GM18517 (cell line): ENCODE data around the gene NHLRC4.

Experiments
- ATAC-seq: cut with Tn5 transposase; IDR thresholded peaks from one replicate; pipeline ENCODE4 v1.9.1; 2021; ENCODE audit warnings: mild to moderate bottlenecking, moderate library complexity; ENCODE audit not compliant: unreplicated experiment

NHLRC4 gene

DNA sequence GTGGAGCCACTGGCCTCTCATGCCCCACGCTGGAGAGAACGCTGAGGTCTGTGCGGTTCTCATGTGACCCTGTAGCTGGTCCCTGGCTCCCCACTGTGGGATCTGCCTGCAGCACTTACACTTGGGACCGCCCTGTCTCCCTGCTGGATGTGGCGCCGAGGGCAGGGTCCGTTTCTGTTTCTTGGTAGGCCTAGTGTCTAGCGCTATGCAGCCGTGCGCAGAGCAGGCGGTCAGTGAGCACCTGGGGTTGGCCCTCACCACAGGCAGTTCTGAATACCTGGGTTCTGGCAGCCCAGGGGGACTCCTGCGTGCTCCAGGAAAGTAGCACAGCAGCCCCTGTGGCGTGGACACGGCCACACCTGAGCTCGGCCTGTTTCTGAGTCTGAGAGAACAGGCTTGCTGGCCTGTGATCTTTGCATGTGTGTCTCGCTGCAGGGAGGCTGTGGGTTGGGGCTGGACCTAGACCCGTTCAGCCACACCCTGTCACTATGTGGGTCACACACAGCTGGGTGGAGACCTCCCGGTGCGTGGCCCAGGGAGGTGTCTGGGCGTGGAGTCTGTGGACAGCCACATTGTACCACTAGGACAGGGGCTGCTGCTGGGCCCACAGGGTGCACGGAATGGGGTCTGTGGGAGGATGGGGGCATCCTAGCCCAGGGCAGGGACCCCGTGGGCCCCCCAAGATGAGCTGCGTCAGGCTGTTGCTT is 36.5 kb upstream of the NHLRC4 start:
- ATAC-seq: no peak

DNA sequence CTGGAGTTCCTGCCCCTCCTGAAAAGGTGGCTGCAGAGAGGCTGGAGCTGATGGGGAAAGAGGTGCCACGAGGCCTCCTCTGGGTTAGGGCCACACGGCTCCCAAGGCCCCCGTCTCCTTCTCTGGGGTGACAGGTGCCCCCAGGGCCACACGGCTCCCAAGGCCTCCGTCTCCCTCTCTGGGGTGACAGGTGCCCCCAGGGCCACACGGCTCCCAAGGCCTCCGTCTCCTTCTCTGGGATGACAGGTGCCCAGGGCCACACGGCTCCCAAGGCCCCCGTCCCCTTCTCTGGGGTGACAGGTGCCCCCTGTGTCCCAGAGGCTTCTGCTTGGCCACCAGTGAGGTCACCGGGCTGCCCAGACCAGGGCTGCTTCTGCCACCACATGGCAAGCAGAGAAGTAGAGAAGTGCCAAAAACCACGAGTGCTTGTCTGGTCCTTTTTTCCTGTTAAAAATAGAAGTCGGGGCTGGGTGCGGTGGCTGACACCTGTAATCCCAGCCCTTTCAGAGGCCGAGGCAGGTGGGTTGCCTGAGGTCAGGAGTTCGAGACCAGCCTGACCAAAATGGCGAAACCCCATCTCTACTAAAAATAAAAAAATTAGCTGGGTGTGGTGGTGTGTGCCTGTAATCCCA is 35.2 kb upstream of the NHLRC4 start:
- ATAC-seq: no peak

DNA sequence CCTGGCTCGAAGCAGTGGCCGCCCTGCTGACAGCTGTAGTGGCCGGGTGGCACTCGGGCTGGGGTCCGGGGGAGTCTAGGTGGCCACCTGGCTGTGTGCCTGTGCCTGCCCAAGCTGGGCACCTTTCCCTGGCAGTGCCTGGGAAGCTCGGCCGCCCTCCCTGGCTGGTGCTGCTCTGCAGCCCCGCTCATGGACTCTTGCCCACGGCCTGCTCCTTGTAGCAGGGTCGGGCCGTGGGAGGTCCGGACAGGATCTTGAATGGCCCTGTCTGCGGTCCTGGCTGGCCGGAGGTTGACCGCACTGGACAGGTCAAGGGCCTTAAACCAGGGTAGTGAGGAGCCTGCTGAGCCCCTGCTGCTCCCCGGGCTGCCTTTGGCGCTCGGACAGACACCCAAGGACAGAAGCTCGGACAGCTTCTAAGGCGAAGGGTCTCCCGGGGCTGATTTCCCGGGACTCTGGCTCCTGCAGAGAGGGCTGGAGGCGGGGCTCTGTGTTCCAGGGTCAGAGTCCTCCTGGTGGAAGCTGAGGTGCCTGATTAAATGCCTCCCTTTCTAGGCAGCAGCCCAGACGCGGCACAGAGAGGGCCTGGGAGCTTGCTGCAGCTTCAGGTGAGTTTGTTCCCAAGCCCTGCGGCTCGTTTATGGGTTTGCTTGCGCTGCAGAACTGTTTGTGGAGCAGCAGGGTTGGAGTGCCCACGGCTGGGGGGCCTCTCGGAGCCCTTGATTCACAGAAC is 33.2 kb upstream of the NHLRC4 start:
- ATAC-seq: no peak

DNA sequence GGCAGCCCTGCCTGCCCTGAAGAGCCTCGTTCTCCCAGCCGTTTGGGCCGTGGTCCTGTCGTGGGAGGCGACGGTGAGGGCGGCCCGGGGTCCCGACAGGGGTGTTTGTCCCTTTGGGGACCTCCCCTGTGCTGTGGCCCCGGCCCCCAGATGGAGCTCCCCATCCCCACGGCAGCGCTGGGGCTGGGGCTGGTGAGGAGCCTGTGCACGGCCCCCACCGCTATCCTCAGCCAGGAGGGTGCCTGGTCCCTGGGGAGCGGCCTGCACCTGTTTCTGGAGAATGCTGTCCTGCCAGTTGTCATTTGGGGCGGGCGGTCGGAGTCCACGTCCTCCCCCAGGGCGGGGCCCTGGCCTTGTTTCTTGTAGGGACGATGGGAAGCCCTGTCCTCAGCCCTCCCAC is 32.7 kb upstream of the NHLRC4 start:
- no peak for ATAC-seq

DNA sequence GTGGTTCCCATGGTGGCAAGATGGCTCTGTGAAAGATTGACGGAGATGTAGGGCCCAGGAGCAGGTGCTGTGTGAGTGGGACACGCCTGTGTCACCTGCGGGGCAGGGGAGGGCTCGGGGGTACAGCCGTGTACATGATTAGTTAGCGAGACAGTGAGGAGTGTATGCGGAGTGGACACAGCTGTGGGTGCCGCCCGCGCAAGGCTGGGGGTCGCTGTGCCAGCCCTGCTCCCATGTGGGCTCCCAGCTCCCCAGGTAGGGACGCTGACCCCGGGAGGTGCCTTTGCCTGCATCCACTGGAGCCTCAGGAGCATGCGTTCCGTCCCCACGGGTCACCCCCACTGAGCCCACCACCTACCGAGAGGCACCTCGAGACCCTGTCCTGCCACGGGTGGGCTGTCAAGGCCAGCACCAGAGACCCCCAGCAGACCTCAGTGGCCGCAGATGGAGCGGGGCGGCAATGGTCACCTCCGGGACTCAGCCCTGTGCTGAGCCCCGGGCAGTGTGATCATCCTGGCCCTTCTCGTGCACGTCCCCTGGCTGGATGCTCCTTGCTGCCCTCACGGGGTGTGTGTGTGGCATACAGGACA is 31.9 kb upstream of the NHLRC4 start:
- no peak for ATAC-seq

DNA sequence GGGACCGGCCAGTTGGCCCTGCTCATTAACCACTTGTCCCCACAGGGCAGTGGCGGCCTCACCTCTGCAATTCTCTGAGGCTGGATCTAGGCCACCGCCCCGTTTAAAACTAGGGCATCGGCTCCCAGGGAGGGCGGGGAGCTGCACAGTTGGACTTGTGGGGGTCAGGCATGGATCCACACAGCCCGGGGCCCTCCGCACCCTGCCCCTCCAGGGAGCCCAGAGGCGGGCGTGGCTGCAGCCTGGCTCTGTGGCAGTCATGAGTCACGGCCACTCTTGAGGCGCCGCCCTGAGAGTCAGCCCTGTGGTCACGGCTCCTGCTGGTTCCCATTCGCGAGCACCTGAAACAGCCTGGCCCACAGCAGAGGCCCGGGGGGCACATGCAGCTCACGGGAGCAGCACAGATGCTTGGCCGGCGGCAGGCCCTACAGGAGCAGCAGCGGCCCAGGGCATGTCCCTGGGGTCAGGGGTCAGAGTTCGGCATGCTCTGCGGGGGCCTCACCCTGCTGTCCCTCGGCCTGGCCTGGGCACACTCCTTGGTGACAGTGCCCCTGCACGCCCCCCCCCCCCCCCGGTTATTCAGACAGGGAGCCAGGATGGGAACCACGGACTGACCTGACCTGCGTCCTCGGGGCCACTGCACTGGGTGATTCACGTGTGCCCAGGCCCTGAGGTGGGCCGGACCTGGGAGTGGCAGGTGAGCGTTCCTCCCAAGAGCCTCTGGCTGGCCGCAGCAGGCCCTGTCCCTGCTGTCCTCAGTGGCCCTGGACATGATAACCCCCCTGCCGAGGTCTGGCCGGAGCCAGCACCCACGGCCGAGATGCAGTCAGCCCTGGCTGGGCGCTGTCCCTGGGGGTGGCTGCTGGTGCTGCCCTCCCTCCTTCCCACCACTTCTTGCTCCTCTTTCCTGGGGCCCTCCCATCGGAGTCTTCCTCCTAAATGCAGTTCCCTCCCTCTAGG is 31.1 kb upstream of the NHLRC4 start:
- no peak for ATAC-seq

DNA sequence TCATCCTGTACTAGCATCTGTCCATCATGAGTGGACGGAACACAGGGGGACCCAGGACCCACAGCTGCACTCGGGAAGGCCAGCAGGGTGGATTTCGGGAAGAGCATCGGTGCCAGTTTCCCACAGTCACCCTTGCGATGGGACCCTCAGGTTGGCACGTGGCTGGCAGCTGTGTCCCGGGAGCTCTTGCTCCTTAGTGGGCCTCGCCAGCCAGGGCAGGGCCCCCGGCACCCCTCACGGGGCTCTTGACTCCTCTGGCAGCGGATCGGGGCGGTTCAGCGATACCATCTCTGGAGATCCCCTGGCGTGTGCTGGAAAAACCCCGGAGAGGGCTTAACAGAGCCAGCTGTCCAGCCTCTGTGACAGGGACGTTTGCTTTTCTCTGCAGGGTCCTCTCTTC is 30.1 kb upstream of the NHLRC4 start:
- ATAC-seq: no peak

DNA sequence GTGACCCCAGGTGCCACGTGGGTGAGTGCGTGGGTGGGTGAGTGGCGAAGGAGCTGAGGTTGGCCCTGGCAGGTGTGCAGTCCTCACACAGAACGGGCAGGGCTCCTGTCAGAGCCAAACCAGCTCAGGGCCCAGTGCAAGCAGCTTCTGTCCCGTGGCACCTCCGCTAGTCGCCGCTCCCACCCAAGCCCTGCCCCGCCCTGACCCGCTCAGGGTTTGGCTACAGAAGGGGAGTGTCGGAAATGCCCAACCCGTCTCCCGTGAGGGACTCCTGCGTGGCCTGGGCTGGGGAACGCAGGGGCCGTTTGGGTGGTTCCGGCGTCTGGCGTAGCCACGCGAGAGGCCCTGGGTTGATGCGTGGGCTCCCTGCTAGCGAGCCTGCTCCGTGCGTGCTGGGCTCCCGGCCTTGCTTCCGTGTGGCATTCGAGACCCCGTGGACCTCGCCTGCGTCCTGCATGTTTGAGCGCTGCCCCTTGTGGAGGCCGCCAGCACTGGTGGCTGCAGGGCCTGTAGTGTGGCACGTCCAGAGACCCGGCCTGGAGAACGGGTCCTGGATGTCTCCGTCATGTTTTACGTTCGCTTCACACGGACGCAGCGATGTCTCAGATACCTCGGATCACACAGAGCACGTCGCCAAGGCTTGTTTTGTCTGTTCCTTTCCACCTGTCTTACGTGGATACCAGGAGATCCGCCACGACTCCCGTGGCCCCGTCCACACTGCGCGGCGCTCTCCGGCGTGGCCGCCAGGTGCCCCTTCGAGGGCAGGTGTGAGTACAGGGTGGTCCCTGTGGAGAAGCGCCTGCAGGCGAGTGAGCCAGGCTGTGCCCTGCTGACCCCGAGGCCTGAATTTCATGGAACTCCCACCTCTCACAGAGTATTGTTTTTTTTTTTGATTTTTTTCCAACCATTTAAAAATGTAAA is 29.1 kb upstream of the NHLRC4 start:
- no peak for ATAC-seq

DNA sequence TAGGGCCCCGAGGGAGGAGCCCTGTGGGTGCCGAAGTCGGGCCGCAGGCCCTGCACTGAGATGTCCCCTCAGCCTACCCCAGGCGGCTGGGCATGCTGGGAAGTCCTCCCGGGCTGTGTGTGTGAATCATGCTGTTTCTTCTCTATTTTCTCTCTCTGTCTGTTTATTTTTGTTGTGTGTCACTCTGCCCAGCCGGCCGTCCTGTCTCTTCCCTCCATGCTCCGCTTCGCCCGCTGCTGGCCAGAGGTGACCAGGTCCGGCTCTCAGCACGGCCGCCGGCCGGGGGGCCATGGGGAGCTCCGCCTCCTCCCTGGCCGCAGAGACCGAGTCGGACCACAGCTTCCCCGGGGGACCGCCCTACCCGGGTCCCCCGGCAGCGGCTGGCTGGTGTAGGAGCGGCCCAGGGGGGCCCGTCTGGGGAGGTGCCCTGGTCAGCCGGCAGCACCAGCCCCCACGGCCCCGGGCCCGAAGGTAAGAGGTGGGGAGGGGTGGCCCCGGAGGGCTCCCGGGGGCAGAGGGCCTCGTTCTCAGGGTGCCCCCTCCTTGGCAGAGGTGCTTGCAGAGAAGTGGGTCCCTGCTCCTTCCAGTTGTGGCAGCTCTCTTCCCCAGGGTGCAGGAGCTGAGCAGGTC is 26.8 kb upstream of the NHLRC4 start:
- ATAC-seq: no peak

DNA sequence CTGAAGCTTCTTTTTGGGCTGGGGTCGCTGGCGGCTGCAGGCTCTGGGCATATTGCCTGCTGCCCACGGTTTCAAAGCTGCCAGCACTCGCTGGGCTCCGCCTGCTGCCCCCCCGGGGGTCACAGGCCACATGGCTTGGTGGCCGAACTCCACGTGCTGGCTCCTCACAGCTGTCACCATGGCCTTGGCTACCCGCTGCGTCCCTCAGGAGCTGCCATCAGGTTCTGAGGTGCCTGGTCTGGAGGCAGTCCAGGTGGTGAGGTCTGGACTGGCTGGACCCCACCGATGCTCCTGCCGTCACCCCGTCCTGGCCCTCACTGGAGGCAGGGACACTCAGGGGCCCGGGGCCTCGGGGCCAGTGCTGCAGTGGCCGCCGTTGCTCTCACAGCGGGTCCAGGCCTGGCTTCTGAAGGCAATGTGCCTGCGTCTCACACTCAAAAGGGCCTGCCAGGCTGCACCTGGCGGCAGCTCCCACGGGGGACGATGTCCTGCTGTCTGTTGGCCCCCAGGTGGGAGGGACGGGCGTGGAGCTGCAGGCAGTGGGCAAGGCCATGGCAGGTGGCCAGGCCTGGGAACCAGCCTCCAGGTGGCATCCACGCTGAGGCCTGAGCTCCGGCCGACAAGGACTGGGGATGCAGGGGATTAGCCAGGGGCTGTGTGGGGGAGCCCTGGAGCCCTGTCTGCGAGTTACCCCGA is 26.0 kb upstream of the NHLRC4 start:
- ATAC-seq: no peak

DNA sequence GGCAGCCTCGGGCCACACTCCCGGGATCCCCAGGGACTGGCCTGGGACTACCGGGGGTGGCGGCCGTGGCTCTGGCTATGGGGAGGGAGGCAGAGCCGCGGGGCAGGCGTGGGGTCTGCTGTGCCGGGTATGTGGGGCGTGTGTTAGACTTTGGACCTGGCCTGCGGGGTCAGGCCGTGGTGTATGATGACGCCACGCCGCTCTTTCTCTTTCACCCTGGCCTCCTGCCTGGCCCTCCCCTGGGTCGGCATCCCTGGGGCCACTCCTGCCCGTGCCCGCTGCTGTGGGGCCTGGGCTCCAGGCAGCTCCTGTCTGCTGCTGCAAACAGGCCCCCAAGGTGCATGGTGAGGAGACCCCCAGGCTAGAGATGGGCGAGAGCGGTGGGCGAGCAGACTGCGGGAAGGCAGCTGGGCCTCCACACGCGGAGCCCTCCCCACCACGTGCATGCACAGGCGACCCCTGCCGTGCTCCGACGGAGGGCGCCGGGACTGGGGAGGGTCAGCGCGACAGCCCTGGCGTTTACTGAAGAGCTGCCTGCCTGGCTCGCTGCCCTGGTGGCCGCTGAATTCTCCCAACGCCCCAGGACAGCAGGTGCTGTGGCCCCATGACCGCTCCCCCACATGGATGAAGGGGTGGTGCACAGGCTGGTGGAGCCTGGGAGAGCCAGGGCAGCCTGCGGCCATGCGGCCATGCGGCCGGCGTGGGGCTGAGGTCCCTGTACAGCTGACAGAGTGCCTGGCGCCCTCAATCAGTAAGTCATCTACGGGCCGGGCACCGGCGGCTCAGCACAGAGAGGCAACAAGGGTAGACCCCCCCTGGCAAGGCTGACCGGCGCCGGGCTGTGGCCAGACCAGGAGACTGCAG is 23.3 kb upstream of the NHLRC4 start:
- ATAC-seq: no peak

DNA sequence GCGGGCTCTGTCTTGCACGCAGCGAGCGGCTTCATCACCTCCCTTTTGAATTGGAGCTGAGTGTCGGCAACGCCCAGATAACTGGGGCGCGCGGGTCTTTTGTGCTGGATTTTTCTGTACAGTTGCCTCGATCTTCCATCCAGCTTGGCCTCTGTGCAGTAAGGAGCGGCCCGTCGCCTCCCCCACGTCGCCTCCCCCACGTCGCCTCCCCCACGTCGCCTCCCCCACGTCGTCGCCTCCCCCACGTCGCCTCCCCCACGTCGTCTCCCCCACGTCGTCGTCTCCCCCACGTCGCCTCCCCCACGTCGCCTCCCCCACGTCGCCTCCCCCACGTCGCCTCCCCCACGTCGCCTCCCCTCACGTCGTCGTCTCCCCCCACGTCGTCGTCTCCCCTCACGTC is 22.3 kb upstream of the NHLRC4 start:
- no peak for ATAC-seq

DNA sequence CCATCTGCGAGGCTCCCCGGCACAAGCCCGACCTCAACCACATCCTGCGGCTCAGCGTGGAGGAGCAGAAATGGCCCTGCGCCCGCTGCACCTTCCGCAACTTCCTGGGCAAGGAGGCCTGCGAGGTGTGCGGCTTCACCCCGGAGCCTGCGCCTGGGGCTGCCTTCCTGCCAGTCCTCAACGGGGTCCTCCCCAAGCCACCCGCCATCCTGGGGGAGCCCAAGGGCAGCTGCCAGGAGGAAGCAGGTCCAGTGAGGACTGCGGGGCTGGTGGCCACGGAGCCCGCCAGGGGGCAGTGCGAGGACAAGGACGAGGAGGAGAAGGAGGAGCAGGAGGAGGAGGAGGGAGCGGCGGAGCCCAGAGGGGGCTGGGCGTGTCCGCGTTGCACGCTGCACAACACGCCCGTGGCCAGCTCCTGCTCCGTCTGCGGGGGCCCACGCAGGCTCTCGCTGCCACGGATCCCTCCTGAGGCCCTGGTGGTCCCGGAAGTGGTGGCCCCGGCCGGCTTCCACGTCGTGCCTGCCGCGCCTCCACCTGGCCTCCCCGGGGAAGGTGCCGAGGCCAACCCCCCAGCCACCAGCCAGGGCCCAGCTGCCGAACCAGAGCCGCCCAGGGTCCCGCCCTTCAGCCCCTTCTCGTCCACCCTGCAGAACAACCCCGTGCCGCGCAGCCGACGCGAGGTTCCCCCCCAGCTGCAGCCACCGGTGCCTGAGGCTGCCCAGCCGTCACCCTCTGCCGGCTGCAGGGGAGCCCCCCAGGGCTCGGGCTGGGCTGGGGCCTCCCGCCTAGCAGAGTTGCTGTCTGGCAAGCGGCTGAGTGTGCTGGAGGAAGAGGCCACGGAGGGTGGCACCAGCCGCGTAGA is 19.7 kb upstream of the NHLRC4 start:
- no peak for ATAC-seq

DNA sequence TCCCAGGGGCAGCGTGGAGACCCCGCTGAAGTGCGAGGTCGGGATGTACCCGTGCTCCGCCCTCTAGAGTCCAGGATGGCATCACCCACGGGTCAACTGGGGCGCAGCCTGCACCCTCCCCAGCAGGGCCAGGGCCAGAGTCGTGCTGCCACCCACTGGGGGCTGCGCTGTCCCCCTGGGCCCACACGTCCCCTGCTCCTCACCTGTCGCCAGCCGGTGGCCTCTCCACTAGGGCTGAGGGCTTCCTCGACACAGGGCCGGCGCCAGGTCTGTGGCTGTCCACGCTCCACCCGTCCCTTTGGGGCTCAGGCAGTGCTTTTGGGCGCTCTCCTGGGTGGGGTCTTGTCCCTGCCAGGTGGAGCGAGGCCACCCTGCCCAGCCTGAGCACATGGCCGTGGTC is 18.2 kb upstream of the NHLRC4 start:
- no peak for ATAC-seq

DNA sequence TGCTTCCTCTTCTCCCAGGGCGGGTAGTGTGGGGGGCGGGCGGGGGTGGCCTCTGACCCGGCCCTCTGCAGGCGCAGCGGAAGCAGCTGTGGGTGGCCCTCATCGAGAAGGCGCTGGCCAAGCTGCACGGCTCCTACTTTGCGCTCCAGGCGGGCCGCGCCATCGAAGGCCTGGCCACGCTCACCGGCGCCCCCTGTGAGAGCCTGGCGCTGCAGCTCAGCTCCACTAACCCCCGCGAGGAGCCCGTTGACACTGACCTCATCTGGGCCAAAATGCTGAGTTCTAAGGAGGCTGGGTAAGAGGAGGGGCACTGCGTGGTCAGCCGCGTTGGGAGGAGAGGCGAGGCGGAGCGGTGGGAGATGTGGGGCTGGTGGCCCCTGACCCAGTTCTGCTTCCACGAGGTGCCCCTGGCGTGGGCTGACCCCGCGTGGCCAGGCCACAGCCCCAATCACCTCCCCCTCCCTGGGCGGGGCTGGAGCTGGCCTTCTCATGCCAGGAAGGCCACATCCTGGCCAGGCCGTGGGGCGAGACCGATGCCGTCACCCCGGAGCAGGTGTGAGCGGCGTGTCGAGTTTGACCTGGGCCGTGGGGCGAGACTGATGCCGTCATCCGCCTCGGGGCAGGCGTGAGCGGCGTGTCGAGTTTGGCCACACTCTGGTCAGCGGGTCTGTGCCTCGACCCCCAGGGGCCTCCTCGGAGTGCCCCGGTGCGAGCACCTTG is 17.1 kb upstream of the NHLRC4 start:
- ATAC-seq: no peak

DNA sequence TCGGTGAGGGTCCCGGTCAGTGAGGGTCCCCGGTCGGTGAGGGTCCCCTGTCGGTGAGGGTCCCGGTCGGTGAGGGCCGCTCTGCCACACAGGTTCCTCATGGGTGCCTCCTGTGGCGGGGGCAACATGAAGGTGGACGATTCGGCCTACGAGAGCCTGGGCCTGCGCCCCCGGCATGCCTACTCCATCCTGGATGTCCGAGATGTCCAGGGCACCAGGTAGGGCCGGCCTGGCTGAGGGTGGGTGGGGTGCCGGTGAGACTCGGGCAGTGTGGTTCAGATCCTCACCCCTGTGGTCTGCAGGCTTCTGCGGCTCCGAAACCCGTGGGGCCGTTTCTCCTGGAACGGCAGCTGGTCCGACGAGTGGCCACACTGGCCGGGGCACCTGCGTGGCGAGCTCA is 15.6 kb upstream of the NHLRC4 start:
- no peak for ATAC-seq
